Endothelial cell of umbilical vein (primary cell): Measurements from ENCODE around the gene CXCR5. TPM values are rescaled to one million over a fixed set of nuclear protein-coding genes. Genes with fewer than 3 reads are reported as not detected.

Experiments used
- BruUV-seq: library from RNA; stranded (reverse); fragments of 400-500 nt; replicated peaks from 2 replicates; lab custom pipeline; 2021; lab: Mats Ljungman, UMichigan
- CTCF ChIA-PET: fragments of 300-600, 350-600 bp; sonication (Branson Sonifier 250); formaldehyde crosslinking; loops from one replicate; lab custom pipeline; 2021; ENCODE audit warnings: antibody characterized with exemption, inconsistent platforms; lab: Charles Lee
- POLR2A ChIA-PET: fragments of 300-600, 350-600 bp; sonication (Branson Sonifier 250); formaldehyde crosslinking; loops from one replicate; lab custom pipeline; 2021; ENCODE audit warnings: antibody characterized with exemption, inconsistent platforms; lab: Charles Lee
- DNase-seq: peaks from one replicate; pipeline ENCODE4 v3.0.0-alpha.2; 2011; ENCODE audit warnings: low read depth, low spot score
- FAIRE-seq: peaks from 2 replicates; lab custom pipeline; 2011; peaks lifted over from hg19 to GRCh38; lab: Jason Lieb, UNC
- H2AFZ ChIP-seq: 2 replicates; pipeline ENCODE4 v1.6.0; 2012; ENCODE audit warnings: low read depth, low read length, control low read depth, inconsistent platforms
- H3K27ac ChIP-seq: 2 replicates; pipeline ENCODE4 v1.5.1; 2011; ENCODE audit warnings: low read depth, mild to moderate bottlenecking, control low read depth, low read length, moderate library complexity; ENCODE audit not compliant: insufficient read depth
- H3K27me3 ChIP-seq, 2 experiments: 2 replicates each; pipeline versions ENCODE4 v1.6.0 to v1.6.1; 2011; ENCODE audit warnings: low read length in 2 of 2, mixed read lengths in 1 of 2; ENCODE audit not compliant: control insufficient read depth in 2 of 2, insufficient read depth in 2 of 2
- H3K36me3 ChIP-seq, 2 experiments: 2 replicates in 1 of 2; 3 replicates in 1 of 2; pipeline ENCODE4 v1.5.1; 2011; ENCODE audit warnings: low read length in 2 of 2, mild to moderate bottlenecking in 1 of 2, moderate library complexity in 1 of 2; ENCODE audit not compliant: control insufficient read depth in 2 of 2, insufficient read depth in 2 of 2; ENCODE audit errors: extremely low read depth in 1 of 2
- H3K4me1 ChIP-seq: 3 replicates; pipeline ENCODE4 v1.5.1; 2011; ENCODE audit warnings: mild to moderate bottlenecking, low read length; ENCODE audit not compliant: control insufficient read depth, insufficient read depth; ENCODE audit errors: extremely low read depth
- H3K4me2 ChIP-seq: 2 replicates; pipeline ENCODE4 v1.6.1; 2011; ENCODE audit warnings: low read length, control low read depth, mixed read lengths; ENCODE audit not compliant: insufficient read depth
- H3K4me3 ChIP-seq, 3 experiments: fragments of 200-600 bp in 1 of 3; sonication (generic), shearing (Covaris generic) in 1 of 3; replicated peaks in 1 of 3; 2 replicates each; pipeline ENCODE4 v1.5.1; 2011 to 2016; ENCODE audit warnings: control low read depth in 3 of 3, low read length in 3 of 3, mild to moderate bottlenecking in 2 of 3, inconsistent platforms in 1 of 3, low read depth in 1 of 3, moderate library complexity in 1 of 3; ENCODE audit not compliant: insufficient read depth in 1 of 3
- H3K79me2 ChIP-seq: 2 replicates; pipeline ENCODE4 v1.6.0; 2012; ENCODE audit warnings: low read length, inconsistent platforms; ENCODE audit not compliant: control insufficient read depth, insufficient read depth
- H3K9ac ChIP-seq: replicated peaks from 2 replicates; pipeline ENCODE3; 2011; ENCODE audit warnings: low read length, control low read depth; ENCODE audit not compliant: insufficient read depth; ENCODE audit errors: extremely low read depth
- H3K9me1 ChIP-seq: replicated peaks from 3 replicates; pipeline ENCODE4 v1.6.0; 2011; ENCODE audit warnings: mild to moderate bottlenecking, low read length; ENCODE audit not compliant: control insufficient read depth, insufficient read depth; ENCODE audit errors: extremely low read depth
- H3K9me3 ChIP-seq: replicated peaks from 2 replicates; pipeline ENCODE4 v1.5.1; 2012; ENCODE audit warnings: low read length, inconsistent platforms; ENCODE audit not compliant: control insufficient read depth, insufficient read depth
- H4K20me1 ChIP-seq: replicated peaks from 2 replicates; pipeline ENCODE3; 2011; ENCODE audit warnings: mild to moderate bottlenecking, low read length; ENCODE audit not compliant: control insufficient read depth, insufficient read depth; ENCODE audit errors: extremely low read depth
- CTCF ChIP-seq, 2 donors: IDR thresholded peaks; 1 replicate in 1 of 2; 2 replicates in 1 of 2; pipeline ENCODE4 v1.5.1; 2011; ENCODE audit warnings: low read length in 2 of 2, mild to moderate bottlenecking in 2 of 2, moderate library complexity in 2 of 2, control low read depth in 1 of 2, inconsistent platforms in 1 of 2, low read depth in 1 of 2; ENCODE audit not compliant: insufficient read depth in 1 of 2; ENCODE audit errors: extremely low read depth in 1 of 2
- EZH2 ChIP-seq: IDR thresholded peaks from 2 replicates; pipeline ENCODE4 v1.6.1; 2012; ENCODE audit warnings: borderline replicate concordance, low read depth, mild to moderate bottlenecking, moderate library complexity, low read length, inconsistent platforms; ENCODE audit not compliant: severe bottlenecking
- FOS ChIP-seq: IDR thresholded peaks from 2 replicates; pipeline ENCODE4 v1.6.1; 2011; ENCODE audit warnings: mild to moderate bottlenecking, low read length, moderate library complexity, borderline replicate concordance; ENCODE audit not compliant: insufficient read depth
- JUN ChIP-seq: IDR thresholded peaks from 2 replicates; pipeline ENCODE4 v1.6.1; 2011; ENCODE audit warnings: borderline replicate concordance, low read depth; ENCODE audit not compliant: insufficient read length, insufficient read depth
- MYC ChIP-seq: IDR thresholded peaks from one replicate; pipeline ENCODE4 v1.6.1; 2011; ENCODE audit warnings: mild to moderate bottlenecking, low read depth, low read length
- dilution Hi-C: fragments of 300-500 bp; cut with MboI; formaldehyde crosslinking; loops from one replicate; pipeline ENCODE4 v1.15.0; 2019; ENCODE audit warnings: low sequenced_read_pairs; ENCODE audit not compliant: extremely low pct_ligation_motif_present
- intact Hi-C: fragments of 100-400 bp; cut with micrococcal nuclease; formaldehyde crosslinking; loops from one replicate; pipeline ENCODE4 v1.10.0; 2022
- polyA plus RNA-seq, 4 experiments: library from polyadenylated mRNA; depleted of rRNA in 3 of 4; stranded (reverse) in 3 of 4; unstranded in 1 of 4; fragments of >200 nt; gene quantifications; 2 replicates each; pipeline versions ENCODE4 v1.2.1 to v1.2.3, GENCODE V29; 2011 to 2012; ENCODE audit warnings: missing spikeins in 1 of 4
- total RNA-seq: library from RNA; stranded (reverse); gene quantifications from 2 replicates; pipeline ENCODE4 v1.2.3, GENCODE V29; 2021

Gene CXCR5
- total and polyA plus RNA-seq, 2 donors (not counting 3 experiments of a cell fraction or from before 2014, with no cell fraction given): not detected

GRCh38 chr11:118857385-118857784, 26.3 kb upstream of the CXCR5 start:
- TF ChIP-seq MYC (no peak), FOS (no peak)
- Histone ChIP-seq H3K9me3 (no peaks in the 10 kb centered on the region), H3K27me3 (no peaks in the 10 kb centered on the region), H3K4me2 (no peak overlapping the region), H3K9me1 (no peaks in the 10 kb centered on the region), H3K79me2 (no peaks in the 10 kb centered on the region), H3K4me3 (no peak overlapping the region), H3K4me1 (no peaks in the 10 kb centered on the region), H4K20me1 (no peaks in the 10 kb centered on the region), H2AFZ (no peak overlapping the region), H3K27ac (no peak overlapping the region), H3K9ac (no peak overlapping the region), H3K36me3 (no peaks in the 10 kb centered on the region)
- dilution Hi-C loops: no loop called here
- ChIA-PET POLR2A (no interaction called here), CTCF (no interaction called here)
- BruUV-seq: no TSS peak
- no peak for DNase-seq
- FAIRE-seq: no peak
- intact Hi-C loops: no loop called here

GRCh38 chr11:118859973-118860372, 23.7 kb upstream of the CXCR5 start:
- no peaks in the 10 kb centered on the region for H3K27me3 ChIP-seq
- no peaks in the 10 kb centered on the region for H3K9me3 ChIP-seq
- no peak overlapping the region for H3K27ac ChIP-seq
- no peak overlapping the region for H3K4me2 ChIP-seq
- no peak overlapping the region for H2AFZ ChIP-seq
- CTCF ChIA-PET: interaction anchor here (0.7 to 1.1 kb wide), 2 partner anchors 9 kb away, joined by 4 to 5 read pairs; no protein-coding TSS in a partner anchor
- BruUV-seq: no TSS peak
- dilution Hi-C loops: no loop called here
- no peaks in the 10 kb centered on the region for H4K20me1 ChIP-seq
- H3K4me1 ChIP-seq: no peaks in the 10 kb centered on the region
- FAIRE-seq (no peak), DNase-seq (no peak)
- POLR2A ChIA-PET: no interaction called here
- H3K9me1 ChIP-seq: no peaks in the 10 kb centered on the region
- no peaks in the 10 kb centered on the region for H3K36me3 ChIP-seq
- H3K4me3 ChIP-seq: no peak overlapping the region
- intact Hi-C loops: no loop called here
- no peak overlapping the region for H3K9ac ChIP-seq
- H3K79me2 ChIP-seq: no peaks in the 10 kb centered on the region
- TF ChIP-seq EZH2 (no peak), CTCF (IDR thresholded peaks at IDR 0.05; ENCODE audit: extremely low read depth in 1 of 2, insufficient read depth in 1 of 2, low read depth in 1 of 2, low read length in 2 of 2) (no peak), JUN (no peak)
